DOHH2 (cell line): ENCODE measurements around the gene ARHGEF7.

Experiments
- H3F3A ChIP-seq: fragments of 200-600 bp; sonication (generic), shearing (Covaris generic); 2 replicates; pipeline ENCODE4 v1.6.0; 2016; ENCODE audit warnings: antibody characterized with exemption, mild to moderate bottlenecking; ENCODE audit not compliant: control insufficient read depth, insufficient read depth
- H3K27ac ChIP-seq: fragments of 200-600 bp; sonication (generic); 2 replicates; pipeline ENCODE4 v1.5.1; 2014; ENCODE audit warnings: low read depth, mild to moderate bottlenecking, low read length, moderate library complexity
- H3K27me3 ChIP-seq: fragments of 200-600 bp; sonication (generic); 2 replicates; pipeline ENCODE4 v1.6.1; 2014; ENCODE audit warnings: mild to moderate bottlenecking, low read length, mixed read lengths; ENCODE audit not compliant: control insufficient read depth
- H3K36me3 ChIP-seq: fragments of 200-600 bp; sonication (generic); 2 replicates; pipeline ENCODE4 v1.6.1; 2014; ENCODE audit warnings: mild to moderate bottlenecking, low read length, moderate library complexity, mixed read lengths; ENCODE audit not compliant: control insufficient read depth
- H3K4me1 ChIP-seq: fragments of 200-600 bp; sonication (generic); 2 replicates; pipeline ENCODE4 v1.6.1; 2014; ENCODE audit warnings: mild to moderate bottlenecking, low read length, mixed read lengths; ENCODE audit not compliant: control insufficient read depth
- H3K4me2 ChIP-seq: fragments of 200-600 bp; sonication (generic); 2 replicates; pipeline ENCODE4 v1.6.0; 2014; ENCODE audit warnings: mild to moderate bottlenecking, low read length, moderate library complexity
- H3K4me3 ChIP-seq: fragments of 200-600 bp; sonication (generic); 2 replicates; pipeline ENCODE4 v1.5.1; 2014; ENCODE audit warnings: mild to moderate bottlenecking, low read length, mixed read lengths
- H3K79me2 ChIP-seq: fragments of 200-600 bp; sonication (generic); 2 replicates; pipeline ENCODE4 v1.6.1; 2014; ENCODE audit warnings: mild to moderate bottlenecking, low read length, mixed read lengths; ENCODE audit not compliant: control insufficient read depth
- H3K9me2 ChIP-seq: fragments of 200-600 bp; sonication (generic); replicated peaks from 2 replicates; pipeline ENCODE4 v1.6.1; 2014; ENCODE audit warnings: mild to moderate bottlenecking, low read length, mixed read lengths; ENCODE audit not compliant: control insufficient read depth
- H3K9me3 ChIP-seq: fragments of 200-600 bp; sonication (generic); 2 replicates; pipeline ENCODE4 v1.6.1; 2014; ENCODE audit warnings: antibody characterized with exemption, low read length, mixed read lengths; ENCODE audit not compliant: control insufficient read depth, insufficient read depth
- H4K20me1 ChIP-seq: fragments of 200-600 bp; sonication (generic); 2 replicates; pipeline ENCODE4 v1.6.0; 2014; ENCODE audit warnings: low read depth, mild to moderate bottlenecking, antibody characterized with exemption, low read length, moderate library complexity; ENCODE audit not compliant: control insufficient read depth, insufficient read depth
- EZH2phosphoT487 ChIP-seq: fragments of 200-600 bp; sonication (generic); IDR thresholded peaks from 2 replicates; pipeline ENCODE4 v1.6.1; 2017; ENCODE audit warnings: borderline replicate concordance, mild to moderate bottlenecking, antibody characterized with exemption, low read length, moderate library complexity, mixed read lengths
- TF ChIP-seq, protein P1 (sequence below): fragments of 200-600 bp; sonication (generic); IDR thresholded peaks from one replicate; pipeline ENCODE4 v1.5.1; 2014; ENCODE audit warnings: antibody characterized with exemption, mild to moderate bottlenecking, low read depth, low read length; ENCODE audit not compliant: poor library complexity, severe bottlenecking

Gene ARHGEF7

GRCh38 chr13:111119966-111120365, 4.9 kb downstream of the ARHGEF7 start:
- no peaks in the 10 kb centered on the region for H3K9me3 ChIP-seq
- H3K4me1 ChIP-seq, result 0 out of 2 replicates have a peak, but pooled peaks cover 3% of the 10 kb centered on the region
- no peaks in the 10 kb centered on the region for H3K79me2 ChIP-seq
- H3K27me3 ChIP-seq, result peaks cover 48% of the 10 kb centered on the region
- no peak overlapping the region for H3K27ac ChIP-seq
- no peaks in the 10 kb centered on the region for H3K36me3 ChIP-seq
- H4K20me1 ChIP-seq, result no peaks in the 10 kb centered on the region
- no peak for TF ChIP-seq EZH2phosphoT487
- TF ChIP-seq, protein P1, sequence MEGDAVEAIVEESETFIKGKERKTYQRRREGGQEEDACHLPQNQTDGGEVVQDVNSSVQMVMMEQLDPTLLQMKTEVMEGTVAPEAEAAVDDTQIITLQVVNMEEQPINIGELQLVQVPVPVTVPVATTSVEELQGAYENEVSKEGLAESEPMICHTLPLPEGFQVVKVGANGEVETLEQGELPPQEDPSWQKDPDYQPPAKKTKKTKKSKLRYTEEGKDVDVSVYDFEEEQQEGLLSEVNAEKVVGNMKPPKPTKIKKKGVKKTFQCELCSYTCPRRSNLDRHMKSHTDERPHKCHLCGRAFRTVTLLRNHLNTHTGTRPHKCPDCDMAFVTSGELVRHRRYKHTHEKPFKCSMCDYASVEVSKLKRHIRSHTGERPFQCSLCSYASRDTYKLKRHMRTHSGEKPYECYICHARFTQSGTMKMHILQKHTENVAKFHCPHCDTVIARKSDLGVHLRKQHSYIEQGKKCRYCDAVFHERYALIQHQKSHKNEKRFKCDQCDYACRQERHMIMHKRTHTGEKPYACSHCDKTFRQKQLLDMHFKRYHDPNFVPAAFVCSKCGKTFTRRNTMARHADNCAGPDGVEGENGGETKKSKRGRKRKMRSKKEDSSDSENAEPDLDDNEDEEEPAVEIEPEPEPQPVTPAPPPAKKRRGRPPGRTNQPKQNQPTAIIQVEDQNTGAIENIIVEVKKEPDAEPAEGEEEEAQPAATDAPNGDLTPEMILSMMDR, result no peak
- H3K9me2 ChIP-seq, result no peaks in the 10 kb centered on the region
- no peak overlapping the region for H3K4me2 ChIP-seq
- H3K4me3 ChIP-seq, result no peak overlapping the region
- no peaks in the 10 kb centered on the region for H3F3A ChIP-seq

- Histone ChIP-seq H3K79me2 (no peaks in the 10 kb centered on the region), H3K9me2 (no peaks in the 10 kb centered on the region), H3K4me2 (no peak overlapping the region), H4K20me1 (no peaks in the 10 kb centered on the region), H3F3A (no peaks in the 10 kb centered on the region), H3K27ac (no peak overlapping the region), H3K36me3 (no peaks in the 10 kb centered on the region), H3K27me3 (peaks cover 48% of the 10 kb centered on the region), H3K4me1 (0 out of 2 replicates have a peak, but pooled peaks cover 3% of the 10 kb centered on the region), H3K9me3 (no peaks in the 10 kb centered on the region), H3K4me3 (no peak overlapping the region)
- TF ChIP-seq, protein P1, result no peak
- no peak for TF ChIP-seq EZH2phosphoT487
These were observed 5.3 kb downstream of the ARHGEF7 start for GRCh38 chr13:111120422-111120821.

- no peaks in the 10 kb centered on the region for H3K9me3 ChIP-seq
- H3K27me3 ChIP-seq, result peaks cover 48% of the 10 kb centered on the region
- TF ChIP-seq, protein P1, result no peak
- TF ChIP-seq EZH2phosphoT487, result no peak
- H3K4me2 ChIP-seq, result no peak overlapping the region
- H3K4me3 ChIP-seq, result no peak overlapping the region
- H3K4me1 ChIP-seq, result 0 out of 2 replicates have a peak, but pooled peaks cover 3% of the 10 kb centered on the region
- H4K20me1 ChIP-seq, result no peaks in the 10 kb centered on the region
- H3F3A ChIP-seq, result no peaks in the 10 kb centered on the region
- H3K79me2 ChIP-seq, result no peaks in the 10 kb centered on the region
- H3K27ac ChIP-seq, result no peak overlapping the region
- H3K36me3 ChIP-seq, result no peaks in the 10 kb centered on the region
- no peaks in the 10 kb centered on the region for H3K9me2 ChIP-seq
These were observed 5.8 kb downstream of the ARHGEF7 start for GRCh38 chr13:111120913-111121312.

DNA sequence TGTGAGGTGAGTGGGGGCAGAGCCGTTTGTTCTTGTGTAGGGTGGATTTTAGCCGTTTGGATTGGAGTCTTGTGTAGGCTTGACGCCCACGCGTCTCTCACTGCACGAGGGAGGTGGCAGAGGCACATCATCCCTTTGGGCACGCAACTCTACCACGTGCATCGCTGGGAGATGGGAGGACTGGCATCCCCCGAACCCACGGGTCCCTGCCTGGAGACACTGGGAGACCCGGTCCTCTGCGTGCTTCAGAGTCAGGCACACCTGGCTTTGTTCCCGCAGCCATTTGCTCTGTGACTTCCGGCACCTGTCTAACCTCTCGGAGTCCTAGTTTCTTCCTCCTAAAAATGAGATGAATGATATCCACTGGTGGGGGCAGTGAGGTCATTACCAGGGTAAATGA, 6.4 kb downstream of the ARHGEF7 start:
- peaks cover 42% of the 10 kb centered on the region for H3K27me3 ChIP-seq

More for the DNA sequence above, 6.4 kb downstream of the ARHGEF7 start:
- Histone ChIP-seq H3K27ac (no peak overlapping the region), H3F3A (no peaks in the 10 kb centered on the region), H3K4me3 (no peak overlapping the region), H3K9me3 (no peaks in the 10 kb centered on the region), H3K36me3 (no peaks in the 10 kb centered on the region), H3K4me2 (no peak overlapping the region), H4K20me1 (no peaks in the 10 kb centered on the region), H3K9me2 (no peaks in the 10 kb centered on the region), H3K79me2 (no peaks in the 10 kb centered on the region), H3K4me1 (no peaks in the 10 kb centered on the region)
- no peak for TF ChIP-seq EZH2phosphoT487
- TF ChIP-seq, protein P1, result no peak
